Measurements from ENCODE around the gene UVSSA.

The UVSSA gene

GRCh38 chr4:1409079-1409478 is 62.1 kb downstream of the UVSSA start:
- TF ChIP-seq, protein P1, sequence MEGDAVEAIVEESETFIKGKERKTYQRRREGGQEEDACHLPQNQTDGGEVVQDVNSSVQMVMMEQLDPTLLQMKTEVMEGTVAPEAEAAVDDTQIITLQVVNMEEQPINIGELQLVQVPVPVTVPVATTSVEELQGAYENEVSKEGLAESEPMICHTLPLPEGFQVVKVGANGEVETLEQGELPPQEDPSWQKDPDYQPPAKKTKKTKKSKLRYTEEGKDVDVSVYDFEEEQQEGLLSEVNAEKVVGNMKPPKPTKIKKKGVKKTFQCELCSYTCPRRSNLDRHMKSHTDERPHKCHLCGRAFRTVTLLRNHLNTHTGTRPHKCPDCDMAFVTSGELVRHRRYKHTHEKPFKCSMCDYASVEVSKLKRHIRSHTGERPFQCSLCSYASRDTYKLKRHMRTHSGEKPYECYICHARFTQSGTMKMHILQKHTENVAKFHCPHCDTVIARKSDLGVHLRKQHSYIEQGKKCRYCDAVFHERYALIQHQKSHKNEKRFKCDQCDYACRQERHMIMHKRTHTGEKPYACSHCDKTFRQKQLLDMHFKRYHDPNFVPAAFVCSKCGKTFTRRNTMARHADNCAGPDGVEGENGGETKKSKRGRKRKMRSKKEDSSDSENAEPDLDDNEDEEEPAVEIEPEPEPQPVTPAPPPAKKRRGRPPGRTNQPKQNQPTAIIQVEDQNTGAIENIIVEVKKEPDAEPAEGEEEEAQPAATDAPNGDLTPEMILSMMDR (IDR thresholded peaks at IDR 0.05; ENCODE audit: insufficient read depth, missing control alignments), result no peak
- DNase-seq (ENCODE audit: insufficient read length, low spot score), result no peak
- no peak for FAIRE-seq

- TF ChIP-seq, protein P1 (IDR thresholded peaks at IDR 0.05; ENCODE audit: insufficient read depth, missing control alignments), result no peak
- peak; percentile 20 for DNase-seq (ENCODE audit: insufficient read length, low spot score)
- FAIRE-seq, result no peak
Observed at GRCh38 chr4:1409491-1410425, 62.8 kb downstream of the UVSSA start.

GRCh38 chr4:1410491-1411325 is 63.7 kb downstream of the UVSSA start:
- TF ChIP-seq, protein P1 (IDR thresholded peaks at IDR 0.05; ENCODE audit: insufficient read depth, missing control alignments), result no peak
- no peak for FAIRE-seq
- DNase-seq (ENCODE audit: insufficient read length, low spot score), result peak; percentile 25

GRCh38 chr4:1411436-1412375 is 64.7 kb downstream of the UVSSA start:
- TF ChIP-seq, protein P1 (IDR thresholded peaks at IDR 0.05; ENCODE audit: insufficient read depth, missing control alignments), result no peak
- FAIRE-seq, result no peak
- peak; percentile 29 for DNase-seq (ENCODE audit: insufficient read length, low spot score)

GRCh38 chr4:1412376-1413203 is 65.6 kb downstream of the UVSSA start:
- no peak for FAIRE-seq
- TF ChIP-seq, protein P1 (IDR thresholded peaks at IDR 0.05; ENCODE audit: insufficient read depth, missing control alignments), result no peak
- DNase-seq (ENCODE audit: insufficient read length, low spot score), result peak; percentile 19

DNA sequence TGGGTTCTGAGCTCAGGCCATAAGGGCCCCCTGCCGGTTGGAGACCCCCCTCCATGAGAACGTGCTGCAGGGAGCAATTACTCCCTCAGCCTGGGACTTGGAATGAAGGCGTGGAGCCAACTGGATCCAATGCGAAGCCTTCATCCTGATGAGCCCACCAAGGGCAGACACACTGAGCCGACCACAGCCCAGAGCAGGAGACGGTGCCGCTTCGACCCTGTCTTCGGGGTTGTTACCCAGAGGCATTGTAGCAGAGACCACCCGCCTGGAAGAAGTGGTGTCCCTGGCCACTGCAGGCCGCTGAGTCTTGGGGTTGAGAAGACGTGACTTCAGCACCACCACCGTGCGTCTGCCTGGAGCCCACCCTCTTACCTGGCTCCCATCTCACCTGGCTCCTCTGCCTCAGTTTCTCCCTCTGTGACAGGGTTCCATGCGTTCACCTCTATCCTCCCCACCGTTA is 66.2 kb downstream of the UVSSA start:
- FAIRE-seq, result no peak
- DNase-seq (ENCODE audit: insufficient read length, low spot score), result peak; percentile 21
- TF ChIP-seq, protein P1 (IDR thresholded peaks at IDR 0.05; ENCODE audit: insufficient read depth, missing control alignments), result no peak

All from D721Med (cell line).